Measurements from ENCODE around the gene VSIR. TPM values are rescaled to one million over a fixed set of nuclear protein-coding genes. Genes with fewer than 3 reads are reported as not detected.

VSIR gene
- total RNA-seq, 1 experiment from 2014 or later: 18.5 TPM

DNA sequence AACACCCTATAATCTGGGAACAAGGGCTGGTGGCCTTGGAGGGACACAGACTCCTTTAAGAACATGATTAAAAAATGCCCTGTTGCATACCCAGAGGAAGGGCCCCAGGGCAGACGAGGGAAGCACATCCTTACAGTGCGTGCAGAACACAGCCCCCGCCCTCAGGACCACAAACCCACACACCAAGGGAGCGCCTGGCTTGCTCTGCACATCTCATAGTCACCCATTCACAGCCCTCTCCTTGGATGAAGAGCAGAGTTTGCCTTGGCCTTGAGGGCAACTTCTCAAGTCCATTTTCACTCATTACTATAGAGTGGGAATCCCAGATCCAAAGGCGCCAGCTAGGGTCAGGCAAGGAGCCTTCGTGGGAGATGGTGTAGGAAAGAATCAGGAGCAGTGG is 6.3 kb upstream of the VSIR start:
- H3K9ac ChIP-seq (ENCODE audit: low read length): no peak overlapping the region
- CTCF ChIA-PET: no interaction called here

DNA sequence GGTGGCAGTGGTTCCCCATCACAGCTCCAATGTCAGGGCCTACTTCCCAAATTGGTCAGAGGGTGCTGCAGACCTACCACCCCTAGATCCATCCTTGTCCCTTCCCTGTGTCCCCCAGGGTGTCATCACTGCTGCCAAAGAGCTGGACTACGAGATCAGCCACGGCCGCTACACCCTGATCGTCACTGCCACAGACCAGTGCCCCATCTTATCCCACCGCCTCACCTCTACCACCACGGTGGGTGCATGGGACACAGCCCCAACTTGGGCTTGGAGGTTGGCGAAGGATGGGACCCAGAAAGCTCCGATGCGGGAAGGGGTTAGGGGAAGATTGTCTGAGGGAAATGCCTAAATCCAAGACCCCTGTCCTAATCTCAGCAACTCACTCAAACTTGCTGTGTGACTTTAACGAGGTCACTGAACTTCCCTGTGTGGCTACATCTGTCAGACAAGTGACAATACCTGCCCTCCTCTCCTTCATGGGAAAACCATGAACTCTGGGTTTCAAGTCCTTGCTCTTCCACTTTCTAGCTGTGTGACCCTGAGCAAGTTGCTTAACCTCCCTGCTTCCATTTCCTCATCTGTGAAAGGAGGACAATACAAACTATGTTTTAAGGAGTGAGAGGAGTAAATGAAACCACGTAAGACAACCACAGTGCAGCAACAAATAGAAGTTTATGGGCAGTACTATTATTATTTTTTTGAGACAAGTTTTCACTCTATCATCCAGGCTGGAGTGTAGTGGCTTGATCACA is 4.9 kb upstream of the VSIR start:
- Histone ChIP-seq H3K27me3 (ENCODE audit: insufficient read depth, low read length) (no peaks in the 10 kb centered on the region), H3K4me1 (ENCODE audit: control insufficient read depth in 1 of 2, insufficient read depth in 2 of 2, low read length in 2 of 2) (peaks cover 7 to 21% of the 10 kb centered on the region in 2 experiments; a peak in 3 of 4 replicates), H3K4me2 (ENCODE audit: low read length) (no peak overlapping the region), H3K27ac (ENCODE audit: low read depth, low read length) (no peak overlapping the region), H2AFZ (ENCODE audit: low read depth, low read length, poor library complexity, severe bottlenecking) (no peak overlapping the region), H3K4me3 (replicated peaks in 1 of 2; ENCODE audit: low read depth in 1 of 2, low read length in 2 of 2) (no peak overlapping the region), H3K36me3 (ENCODE audit: control insufficient read depth in 1 of 2, insufficient read depth in 2 of 2, low read length in 2 of 2) (no peaks in the 10 kb centered on the region), H3K79me2 (ENCODE audit: insufficient read depth, low read length) (no peaks in the 10 kb centered on the region), H3K9ac (ENCODE audit: low read length) (no peak overlapping the region), H3K9me2 (ENCODE audit: insufficient read depth) (no peaks in the 10 kb centered on the region), H3K9me3 (ENCODE audit: control insufficient read depth in 1 of 2, insufficient read depth in 1 of 2, low read depth in 1 of 2, low read length in 2 of 2) (peaks cover 0 to 5% of the 10 kb centered on the region in 2 experiments; a peak in 1 of 4 replicates), H4K20me1 (ENCODE audit: insufficient read depth) (no peaks in the 10 kb centered on the region)
- no peak for DNase-seq (ENCODE audit: low read depth, low spot score)
- BruUV-seq (replicated peaks): no TSS peak
- no peak for ATAC-seq
- CTCF ChIA-PET: no interaction called here
- RAD21 ChIA-PET (ENCODE audit: low non-redundant PET in 1 of 2, low total read pairs in 2 of 2, uncharacterized antibody in 2 of 2, unreplicated experiment in 2 of 2): no interaction called here
- POLR2A ChIA-PET: no interaction called here
- intact Hi-C loops (cut with micrococcal nuclease): no loop called here
- TF ChIP-seq SRF (IDR thresholded peaks at IDR 0.05; ENCODE audit: low read depth) (no peak), CBX3 (IDR thresholded peaks at IDR 0.05; ENCODE audit: low read depth) (no peak), EGR1 (IDR thresholded peaks at IDR 0.05; ENCODE audit: low read depth) (no peak), SP1 (IDR thresholded peaks at IDR 0.05; ENCODE audit: low read depth) (no peak), FOSL1 (IDR thresholded peaks at IDR 0.05; ENCODE audit: low read depth) (no peak), EZH2phosphoT487 (IDR thresholded peaks at IDR 0.05; ENCODE audit: borderline replicate concordance) (no peak)
- TF ChIP-seq, protein P1, sequence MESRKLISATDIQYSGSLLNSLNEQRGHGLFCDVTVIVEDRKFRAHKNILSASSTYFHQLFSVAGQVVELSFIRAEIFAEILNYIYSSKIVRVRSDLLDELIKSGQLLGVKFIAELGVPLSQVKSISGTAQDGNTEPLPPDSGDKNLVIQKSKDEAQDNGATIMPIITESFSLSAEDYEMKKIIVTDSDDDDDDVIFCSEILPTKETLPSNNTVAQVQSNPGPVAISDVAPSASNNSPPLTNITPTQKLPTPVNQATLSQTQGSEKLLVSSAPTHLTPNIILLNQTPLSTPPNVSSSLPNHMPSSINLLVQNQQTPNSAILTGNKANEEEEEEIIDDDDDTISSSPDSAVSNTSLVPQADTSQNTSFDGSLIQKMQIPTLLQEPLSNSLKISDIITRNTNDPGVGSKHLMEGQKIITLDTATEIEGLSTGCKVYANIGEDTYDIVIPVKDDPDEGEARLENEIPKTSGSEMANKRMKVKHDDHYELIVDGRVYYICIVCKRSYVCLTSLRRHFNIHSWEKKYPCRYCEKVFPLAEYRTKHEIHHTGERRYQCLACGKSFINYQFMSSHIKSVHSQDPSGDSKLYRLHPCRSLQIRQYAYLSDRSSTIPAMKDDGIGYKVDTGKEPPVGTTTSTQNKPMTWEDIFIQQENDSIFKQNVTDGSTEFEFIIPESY (IDR thresholded peaks at IDR 0.05; ENCODE audit: extremely low read depth, insufficient replicate concordance, low read length): no peak
- TF ChIP-seq, protein P2, sequence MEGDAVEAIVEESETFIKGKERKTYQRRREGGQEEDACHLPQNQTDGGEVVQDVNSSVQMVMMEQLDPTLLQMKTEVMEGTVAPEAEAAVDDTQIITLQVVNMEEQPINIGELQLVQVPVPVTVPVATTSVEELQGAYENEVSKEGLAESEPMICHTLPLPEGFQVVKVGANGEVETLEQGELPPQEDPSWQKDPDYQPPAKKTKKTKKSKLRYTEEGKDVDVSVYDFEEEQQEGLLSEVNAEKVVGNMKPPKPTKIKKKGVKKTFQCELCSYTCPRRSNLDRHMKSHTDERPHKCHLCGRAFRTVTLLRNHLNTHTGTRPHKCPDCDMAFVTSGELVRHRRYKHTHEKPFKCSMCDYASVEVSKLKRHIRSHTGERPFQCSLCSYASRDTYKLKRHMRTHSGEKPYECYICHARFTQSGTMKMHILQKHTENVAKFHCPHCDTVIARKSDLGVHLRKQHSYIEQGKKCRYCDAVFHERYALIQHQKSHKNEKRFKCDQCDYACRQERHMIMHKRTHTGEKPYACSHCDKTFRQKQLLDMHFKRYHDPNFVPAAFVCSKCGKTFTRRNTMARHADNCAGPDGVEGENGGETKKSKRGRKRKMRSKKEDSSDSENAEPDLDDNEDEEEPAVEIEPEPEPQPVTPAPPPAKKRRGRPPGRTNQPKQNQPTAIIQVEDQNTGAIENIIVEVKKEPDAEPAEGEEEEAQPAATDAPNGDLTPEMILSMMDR (IDR thresholded peaks at IDR 0.05 in 2 of 3, conservative IDR thresholded peaks at IDR 0.05 in 1 of 3; ENCODE audit: borderline replicate concordance in 1 of 3, insufficient read depth in 1 of 3, low read depth in 2 of 3, low read length in 2 of 3): no peak
- TF ChIP-seq, protein P3, sequence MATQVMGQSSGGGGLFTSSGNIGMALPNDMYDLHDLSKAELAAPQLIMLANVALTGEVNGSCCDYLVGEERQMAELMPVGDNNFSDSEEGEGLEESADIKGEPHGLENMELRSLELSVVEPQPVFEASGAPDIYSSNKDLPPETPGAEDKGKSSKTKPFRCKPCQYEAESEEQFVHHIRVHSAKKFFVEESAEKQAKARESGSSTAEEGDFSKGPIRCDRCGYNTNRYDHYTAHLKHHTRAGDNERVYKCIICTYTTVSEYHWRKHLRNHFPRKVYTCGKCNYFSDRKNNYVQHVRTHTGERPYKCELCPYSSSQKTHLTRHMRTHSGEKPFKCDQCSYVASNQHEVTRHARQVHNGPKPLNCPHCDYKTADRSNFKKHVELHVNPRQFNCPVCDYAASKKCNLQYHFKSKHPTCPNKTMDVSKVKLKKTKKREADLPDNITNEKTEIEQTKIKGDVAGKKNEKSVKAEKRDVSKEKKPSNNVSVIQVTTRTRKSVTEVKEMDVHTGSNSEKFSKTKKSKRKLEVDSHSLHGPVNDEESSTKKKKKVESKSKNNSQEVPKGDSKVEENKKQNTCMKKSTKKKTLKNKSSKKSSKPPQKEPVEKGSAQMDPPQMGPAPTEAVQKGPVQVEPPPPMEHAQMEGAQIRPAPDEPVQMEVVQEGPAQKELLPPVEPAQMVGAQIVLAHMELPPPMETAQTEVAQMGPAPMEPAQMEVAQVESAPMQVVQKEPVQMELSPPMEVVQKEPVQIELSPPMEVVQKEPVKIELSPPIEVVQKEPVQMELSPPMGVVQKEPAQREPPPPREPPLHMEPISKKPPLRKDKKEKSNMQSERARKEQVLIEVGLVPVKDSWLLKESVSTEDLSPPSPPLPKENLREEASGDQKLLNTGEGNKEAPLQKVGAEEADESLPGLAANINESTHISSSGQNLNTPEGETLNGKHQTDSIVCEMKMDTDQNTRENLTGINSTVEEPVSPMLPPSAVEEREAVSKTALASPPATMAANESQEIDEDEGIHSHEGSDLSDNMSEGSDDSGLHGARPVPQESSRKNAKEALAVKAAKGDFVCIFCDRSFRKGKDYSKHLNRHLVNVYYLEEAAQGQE (IDR thresholded peaks at IDR 0.05; ENCODE audit: low read depth): no peak
- TF ChIP-seq, protein P4, sequence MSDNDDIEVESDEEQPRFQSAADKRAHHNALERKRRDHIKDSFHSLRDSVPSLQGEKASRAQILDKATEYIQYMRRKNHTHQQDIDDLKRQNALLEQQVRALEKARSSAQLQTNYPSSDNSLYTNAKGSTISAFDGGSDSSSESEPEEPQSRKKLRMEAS (IDR thresholded peaks at IDR 0.05): no peak

More for the DNA sequence above, 6.3 kb upstream of the VSIR start:
- RAD21 ChIA-PET (ENCODE audit: low non-redundant PET in 1 of 2, low total read pairs in 2 of 2, uncharacterized antibody in 2 of 2, unreplicated experiment in 2 of 2): no interaction called here
- H3K27ac ChIP-seq (ENCODE audit: low read depth, low read length): no peak overlapping the region
- BruUV-seq (replicated peaks): no TSS peak
- H3K4me3 ChIP-seq (replicated peaks in 1 of 2; ENCODE audit: low read depth in 1 of 2, low read length in 2 of 2): no peak overlapping the region
- no peaks in the 10 kb centered on the region for H3K36me3 ChIP-seq (ENCODE audit: control insufficient read depth in 1 of 2, insufficient read depth in 2 of 2, low read length in 2 of 2)
- peaks cover 2 to 10% of the 10 kb centered on the region in 2 experiments; a peak in 2 of 4 replicates for H3K4me1 ChIP-seq (ENCODE audit: control insufficient read depth in 1 of 2, insufficient read depth in 2 of 2, low read length in 2 of 2)
- H2AFZ ChIP-seq (ENCODE audit: low read depth, low read length, poor library complexity, severe bottlenecking): no peak overlapping the region
- ATAC-seq (no peak), DNase-seq (ENCODE audit: low read depth, low spot score) (no peak)
- no peaks in the 10 kb centered on the region for H3K9me2 ChIP-seq (ENCODE audit: insufficient read depth)
- H3K79me2 ChIP-seq (ENCODE audit: insufficient read depth, low read length): no peaks in the 10 kb centered on the region
- no peaks in the 10 kb centered on the region for H4K20me1 ChIP-seq (ENCODE audit: insufficient read depth)
- peaks cover 0 to 5% of the 10 kb centered on the region in 2 experiments; a peak in 1 of 4 replicates for H3K9me3 ChIP-seq (ENCODE audit: control insufficient read depth in 1 of 2, insufficient read depth in 1 of 2, low read depth in 1 of 2, low read length in 2 of 2)
- POLR2A ChIA-PET: no interaction called here
- no peaks in the 10 kb centered on the region for H3K27me3 ChIP-seq (ENCODE audit: insufficient read depth, low read length)
- intact Hi-C loops (cut with micrococcal nuclease): no loop called here
- TF ChIP-seq FOSL1 (IDR thresholded peaks at IDR 0.05; ENCODE audit: low read depth) (no peak), SRF (IDR thresholded peaks at IDR 0.05; ENCODE audit: low read depth) (no peak), YY1 (IDR thresholded peaks at IDR 0.05; ENCODE audit: extremely low read depth, insufficient replicate concordance, low read depth, low read length) (no peak)
- H3K4me2 ChIP-seq (ENCODE audit: low read length): no peak overlapping the region

Data from HCT116 (cell line).